ENCODE results near the gene TMEM109.

The TMEM109 gene

GRCh38 chr11:60927061-60927592 lies 13.2 kb downstream of the TMEM109 start:
- peaks cover 31% of the 10 kb centered on the region for H3K27me3 ChIP-seq (ENCODE audit: insufficient read depth, poor library complexity, severe bottlenecking)
- no peak for DNase-seq (ENCODE audit: low read depth in 1 of 2, low spot score in 1 of 2)
- TF ChIP-seq GABPA (IDR thresholded peaks at IDR 0.05; ENCODE audit: low read depth) (no peak), CTCF (IDR thresholded peaks at IDR 0.05; ENCODE audit: insufficient read depth, low read length) (no peak), POLR2AphosphoS5 (IDR thresholded peaks at IDR 0.05; ENCODE audit: low read depth) (no peak), SPI1 (IDR thresholded peaks at IDR 0.05; ENCODE audit: borderline replicate concordance, low read depth) (no peak), REST (IDR thresholded peaks at IDR 0.05; ENCODE audit: insufficient replicate concordance, low read depth) (no peak)

GRCh38 chr11:60927600-60927999 lies 13.6 kb downstream of the TMEM109 start:
- TF ChIP-seq REST (IDR thresholded peaks at IDR 0.05; ENCODE audit: insufficient replicate concordance, low read depth), result no peak
- no peak for TF ChIP-seq POLR2AphosphoS5 (IDR thresholded peaks at IDR 0.05; ENCODE audit: low read depth)
- no peak for TF ChIP-seq SPI1 (IDR thresholded peaks at IDR 0.05; ENCODE audit: borderline replicate concordance, low read depth)
- no peak for DNase-seq (ENCODE audit: low read depth in 1 of 2, low spot score in 1 of 2)
- H3K27ac ChIP-seq (replicated peaks), result no peak overlapping the region

More at GRCh38 chr11:60927061-60927592, 13.2 kb downstream of the TMEM109 start:
- Histone ChIP-seq H3K27ac (replicated peaks) (no peak overlapping the region), H3K4me3 (replicated peaks; ENCODE audit: insufficient read depth, low read length) (no peak overlapping the region)

GRCh38 chr11:60928563-60929001 lies 14.6 kb downstream of the TMEM109 start:
- no peak overlapping the region for H3K27ac ChIP-seq (replicated peaks)
- DNase-seq (ENCODE audit: low read depth in 1 of 2, low spot score in 1 of 2), result no peak
- TF ChIP-seq REST (IDR thresholded peaks at IDR 0.05; ENCODE audit: insufficient replicate concordance, low read depth) (no peak), SPI1 (IDR thresholded peaks at IDR 0.05; ENCODE audit: borderline replicate concordance, low read depth) (no peak), POLR2AphosphoS5 (IDR thresholded peaks at IDR 0.05; ENCODE audit: low read depth) (no peak), CTCF (IDR thresholded peaks at IDR 0.05; ENCODE audit: insufficient read depth, low read length) (no peak)
- H3K27me3 ChIP-seq (ENCODE audit: insufficient read depth, poor library complexity, severe bottlenecking), result peaks cover 31% of the 10 kb centered on the region
- H3K4me3 ChIP-seq (replicated peaks; ENCODE audit: insufficient read depth, low read length), result no peak overlapping the region

More at GRCh38 chr11:60927600-60927999, 13.6 kb downstream of the TMEM109 start:
- Histone ChIP-seq H3K27me3 (ENCODE audit: insufficient read depth, poor library complexity, severe bottlenecking) (peaks cover 31% of the 10 kb centered on the region), H3K4me3 (replicated peaks; ENCODE audit: insufficient read depth, low read length) (no peak overlapping the region)
